Fibroblast of gingiva (primary cell): ENCODE results near the gene KCNK1.

Experiments
- DNase-seq: peaks from one replicate; pipeline ENCODE4 v3.0.0-alpha.2; 2011; ENCODE audit warnings: low read depth

Gene KCNK1

DNA sequence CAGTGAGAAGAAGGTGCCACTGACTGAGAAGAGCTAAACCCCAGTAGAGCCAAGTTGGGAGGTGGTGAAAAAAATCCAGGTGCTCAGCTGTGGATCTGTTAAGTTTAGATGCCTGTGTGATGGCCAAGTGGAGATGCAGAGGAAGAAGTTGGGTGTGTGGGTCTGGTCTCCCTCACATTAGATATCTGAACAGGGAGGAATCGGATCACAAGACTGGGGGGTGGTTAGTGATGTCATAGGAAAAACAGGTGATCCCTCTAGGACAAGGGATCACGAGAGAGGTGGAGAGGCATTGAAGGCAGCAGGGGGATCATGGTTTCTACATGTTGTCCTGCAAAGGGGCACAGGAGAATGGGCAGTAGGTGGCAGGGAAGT, 22.6 kb downstream of the KCNK1 start:
- no peak for DNase-seq

DNA sequence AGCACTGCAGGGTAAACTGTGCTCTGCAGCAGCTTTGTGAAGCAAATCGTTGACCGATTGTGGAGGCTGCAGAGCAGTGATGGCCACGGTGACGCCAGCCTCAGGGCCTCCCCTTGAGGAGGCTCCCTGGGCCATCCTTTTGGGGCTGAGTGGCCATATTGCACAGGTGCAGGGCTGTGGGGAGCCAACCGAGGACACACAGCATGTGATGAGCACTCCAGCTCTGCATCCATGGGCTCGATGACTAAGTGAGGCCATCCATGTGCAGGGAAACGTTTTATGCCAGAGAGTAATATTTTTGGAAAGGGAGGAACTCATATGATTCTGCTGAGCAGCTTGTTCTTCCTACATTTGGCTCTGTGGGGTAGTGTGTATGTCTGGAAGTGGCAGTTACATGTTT, 24.6 kb downstream of the KCNK1 start:
- DNase-seq = no peak

DNA sequence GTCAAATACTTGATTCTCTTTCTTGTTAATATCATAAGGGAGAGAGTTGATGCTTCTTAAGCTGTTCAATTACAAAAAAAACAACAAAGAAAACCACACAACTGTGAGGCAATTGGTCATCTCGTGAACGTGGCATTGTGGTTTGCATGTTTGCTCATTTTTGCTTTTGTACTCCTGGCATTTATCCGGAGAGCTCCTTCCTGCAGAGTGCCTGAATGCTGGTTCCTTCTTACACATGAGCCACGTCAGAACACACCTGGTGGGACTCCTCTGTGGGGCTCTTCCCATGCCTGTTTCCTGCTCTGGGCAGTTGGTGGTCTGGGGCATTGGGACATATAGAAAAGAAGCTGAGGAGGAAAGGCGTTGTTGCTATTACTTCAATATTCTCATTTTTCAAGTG, 25.7 kb downstream of the KCNK1 start:
- peak; percentile 18 for DNase-seq

DNA sequence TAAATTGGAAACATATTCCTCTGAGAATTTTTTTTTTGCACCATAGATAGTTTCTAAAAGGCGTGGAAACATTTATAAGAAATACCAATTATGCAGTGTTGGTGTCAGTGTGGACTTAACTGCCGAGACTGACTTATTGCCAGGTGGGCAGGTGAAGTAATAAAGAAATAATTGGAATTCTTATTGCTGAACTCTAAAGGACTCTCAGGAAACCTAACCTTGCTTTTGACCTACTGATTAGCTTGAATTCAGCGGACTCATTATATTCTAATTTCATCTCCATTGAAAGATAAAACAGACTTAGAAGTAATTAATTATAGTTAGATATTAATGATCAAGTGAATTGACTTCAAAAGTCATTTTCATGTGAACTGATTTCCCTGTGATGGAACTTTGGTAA, 26.3 kb downstream of the KCNK1 start:
- DNase-seq = no peak

DNA sequence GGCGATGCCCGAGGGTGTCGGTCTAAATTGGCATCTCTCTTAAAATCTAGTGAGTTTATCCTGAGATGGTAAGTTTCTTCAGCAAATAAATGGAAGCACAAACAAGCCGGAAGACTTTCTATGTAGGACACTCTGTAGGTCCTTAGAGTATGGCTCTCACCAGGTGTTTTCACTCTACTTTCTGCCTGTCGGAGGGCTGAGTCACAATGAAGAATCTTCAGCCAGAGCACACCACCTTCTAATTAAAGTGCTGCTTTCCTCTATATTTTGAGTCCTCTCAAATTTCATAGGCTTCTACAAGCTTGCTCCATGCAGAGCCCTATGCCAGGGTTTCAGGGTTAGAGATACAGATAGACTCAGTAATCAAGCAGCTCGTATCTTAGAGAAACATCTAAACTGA, 27.1 kb downstream of the KCNK1 start:
- no peak for DNase-seq

DNA sequence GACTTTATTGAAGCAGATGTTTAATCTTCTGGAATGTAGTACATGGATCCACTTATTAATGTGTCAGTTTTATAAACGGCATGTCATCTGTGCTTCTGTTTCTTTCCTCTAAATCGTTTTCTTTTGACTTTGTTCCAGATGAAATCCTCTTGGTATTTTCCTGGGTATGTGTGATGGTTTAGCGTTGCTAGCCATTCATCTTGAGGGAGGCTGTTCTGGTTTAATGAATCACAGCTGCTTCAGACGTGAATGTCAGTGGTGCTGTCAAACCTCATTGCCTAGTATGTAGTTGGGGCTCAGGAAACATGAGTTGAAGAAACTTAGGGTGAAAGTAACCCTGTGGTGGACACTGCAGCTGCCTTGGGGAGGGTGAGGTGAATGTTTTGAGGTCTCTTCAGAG, 33.2 kb downstream of the KCNK1 start:
- peak; percentile 20 for DNase-seq

DNA sequence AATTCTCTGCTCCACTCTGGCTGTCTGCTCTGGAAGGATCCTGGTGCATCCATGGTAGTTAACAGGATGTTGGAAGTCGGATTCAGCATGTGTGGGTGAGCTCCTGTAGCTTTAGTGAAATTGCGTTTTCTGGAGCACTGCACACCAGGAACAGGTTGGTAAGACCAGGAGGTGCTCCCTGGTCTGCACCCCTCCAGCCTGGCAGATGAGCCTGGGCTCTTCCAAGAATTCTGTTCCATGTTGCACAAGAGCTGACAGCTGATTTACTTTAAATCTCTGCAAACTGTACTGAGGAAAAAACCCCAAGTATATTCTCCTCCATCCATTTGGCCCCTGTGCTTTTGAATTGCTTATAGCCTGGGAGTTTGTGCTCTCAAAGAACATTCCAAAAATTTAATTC, 33.7 kb downstream of the KCNK1 start:
- DNase-seq = no peak

DNA sequence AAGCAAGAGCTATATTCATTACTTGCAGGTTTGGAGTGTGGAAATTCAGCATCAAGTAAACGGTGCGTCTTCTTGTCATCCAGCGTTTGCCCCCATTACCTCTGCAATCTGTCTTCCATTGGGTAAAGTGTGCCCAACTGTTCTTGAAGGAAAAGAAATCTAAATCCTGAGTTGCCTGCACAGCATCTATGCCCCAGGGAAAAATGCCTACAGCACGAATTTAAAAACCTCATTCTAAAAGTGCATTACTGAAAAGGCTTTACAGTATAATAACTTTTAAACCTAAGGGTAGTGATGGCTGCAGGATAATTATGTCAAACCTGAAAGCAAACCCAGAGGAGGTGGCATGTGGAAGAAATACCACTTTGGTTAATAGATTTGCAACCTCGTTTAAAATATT, 37.2 kb downstream of the KCNK1 start:
- no peak for DNase-seq

DNA sequence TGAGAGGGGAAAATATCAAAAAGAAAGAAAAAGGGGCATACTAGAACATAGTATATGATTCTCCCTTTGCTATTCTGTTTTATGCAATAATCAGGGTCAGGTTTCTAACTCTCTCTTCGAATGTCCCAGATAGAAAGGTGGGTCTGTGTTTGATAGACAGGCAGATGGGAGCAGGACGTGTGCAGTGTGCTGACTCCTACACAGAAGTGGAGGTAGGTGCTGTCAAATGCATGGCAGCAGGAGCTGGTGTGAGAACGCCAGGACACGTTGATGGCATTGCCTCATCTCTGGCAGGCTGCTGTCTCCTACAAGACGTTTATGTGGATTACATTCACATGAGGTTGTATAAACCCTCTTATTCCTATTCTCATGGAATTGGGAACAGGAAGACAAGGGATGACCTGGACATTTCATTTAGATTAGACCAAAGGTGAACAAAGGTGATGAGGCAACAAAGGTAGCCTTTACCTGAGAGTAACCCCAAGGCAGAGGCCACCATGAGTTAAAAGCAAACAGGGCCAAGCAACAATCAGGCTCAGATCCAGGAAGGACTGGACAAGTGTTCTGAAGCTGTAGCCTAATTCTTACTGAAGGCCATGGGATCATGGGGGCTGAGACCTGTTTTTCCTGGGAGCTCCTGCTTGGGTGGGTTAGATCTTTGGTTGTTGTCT, 37.8 kb downstream of the KCNK1 start:
- no peak for DNase-seq

DNA sequence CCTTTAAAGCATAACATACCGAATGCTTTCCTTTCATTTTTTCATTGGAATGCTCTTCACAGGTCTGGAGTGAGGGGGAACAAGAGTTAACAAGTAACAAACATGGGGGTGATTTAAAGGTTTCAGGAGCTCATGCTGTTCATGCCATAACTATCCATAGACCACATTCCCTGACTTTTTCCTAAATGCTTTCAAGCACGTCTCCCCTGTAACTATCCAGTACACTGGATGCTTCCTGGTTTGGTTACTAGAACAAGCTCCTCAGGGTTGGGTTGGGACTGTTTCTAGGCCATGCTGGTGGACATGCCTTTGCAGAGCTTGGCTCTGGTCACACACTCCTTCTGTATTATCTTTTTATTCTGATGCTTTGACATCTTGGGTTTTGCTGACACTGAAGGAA, 38.6 kb downstream of the KCNK1 start:
- DNase-seq = no peak

DNA sequence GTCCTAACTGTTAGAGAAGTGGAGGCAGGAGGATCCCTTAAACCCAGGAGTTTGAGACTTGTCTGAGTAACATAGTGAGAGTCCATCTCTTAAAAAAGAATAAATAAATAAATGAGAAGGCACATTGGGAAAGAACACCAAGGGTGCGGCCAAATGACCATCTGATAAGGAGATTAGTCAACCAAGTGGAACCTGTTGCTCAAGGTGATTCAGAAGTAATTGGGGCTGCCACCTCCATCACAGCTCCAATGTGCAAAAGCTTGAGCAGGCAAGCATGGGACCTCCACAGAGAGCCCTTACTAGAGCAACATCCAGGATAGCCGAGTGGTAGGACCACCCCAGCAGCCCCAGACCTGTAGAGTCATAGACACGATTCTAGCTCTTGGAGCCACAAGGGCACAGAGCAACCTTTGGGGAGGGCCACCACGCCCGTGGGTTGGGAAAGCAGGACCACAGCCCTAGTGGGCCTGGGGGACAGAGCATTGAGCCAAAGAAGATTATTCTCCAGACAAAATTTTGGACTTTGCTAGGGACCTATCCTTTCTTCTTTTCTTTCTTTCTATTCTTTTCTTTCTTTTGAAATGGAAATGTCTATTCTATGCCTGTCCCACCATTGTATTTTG, 40.9 kb downstream of the KCNK1 start:
- DNase-seq = no peak

DNA sequence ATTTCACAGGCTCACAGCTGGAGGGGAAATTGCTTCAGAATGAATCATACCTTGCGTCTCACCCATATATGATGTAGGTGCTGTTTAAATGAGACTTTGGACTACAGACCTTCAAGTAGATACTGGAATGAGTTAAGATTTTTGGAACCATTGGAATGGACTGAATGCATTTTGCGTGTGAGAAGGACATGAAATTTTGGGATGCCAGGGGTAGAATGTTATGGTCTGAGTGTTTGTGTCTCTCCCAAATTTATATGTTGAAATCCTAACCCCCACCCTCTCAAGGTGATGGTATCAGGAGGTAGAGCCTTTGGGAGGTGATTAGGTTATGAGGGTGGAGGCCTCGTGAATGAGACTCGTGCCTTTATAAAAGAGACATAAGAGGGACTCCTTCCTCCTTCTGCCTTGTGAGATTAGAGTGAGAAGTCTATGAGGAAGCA, 41.4 kb downstream of the KCNK1 start:
- DNase-seq = no peak

DNA sequence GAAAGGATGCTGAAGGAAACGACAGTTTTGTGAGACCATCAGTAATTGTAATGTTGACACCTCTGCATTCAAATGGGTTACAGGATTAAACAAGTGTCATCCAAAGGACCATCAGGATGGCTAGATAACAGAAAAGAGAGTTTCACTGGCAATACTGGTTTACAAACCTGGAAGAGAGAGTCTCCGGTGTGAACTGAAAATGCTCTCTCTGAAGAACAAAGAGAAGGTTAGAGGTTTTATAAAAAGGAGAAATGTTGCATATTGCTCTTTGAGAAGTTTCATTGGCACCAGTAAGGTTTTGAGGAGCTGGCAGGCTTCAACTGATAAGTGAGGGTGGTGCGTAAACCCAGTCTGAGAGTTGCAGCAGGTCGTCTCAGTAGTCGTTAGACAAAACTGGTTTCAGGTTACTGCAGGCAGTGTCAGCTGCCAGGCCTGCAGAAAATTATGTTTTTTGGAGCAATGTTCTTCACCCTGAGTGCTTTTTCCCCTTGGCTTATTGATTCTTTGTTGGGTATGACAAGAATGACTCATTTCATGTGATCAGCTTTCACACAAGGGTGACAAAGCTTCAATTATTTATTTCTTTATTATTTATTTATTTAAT, 42.2 kb downstream of the KCNK1 start:
- DNase-seq = no peak

DNA sequence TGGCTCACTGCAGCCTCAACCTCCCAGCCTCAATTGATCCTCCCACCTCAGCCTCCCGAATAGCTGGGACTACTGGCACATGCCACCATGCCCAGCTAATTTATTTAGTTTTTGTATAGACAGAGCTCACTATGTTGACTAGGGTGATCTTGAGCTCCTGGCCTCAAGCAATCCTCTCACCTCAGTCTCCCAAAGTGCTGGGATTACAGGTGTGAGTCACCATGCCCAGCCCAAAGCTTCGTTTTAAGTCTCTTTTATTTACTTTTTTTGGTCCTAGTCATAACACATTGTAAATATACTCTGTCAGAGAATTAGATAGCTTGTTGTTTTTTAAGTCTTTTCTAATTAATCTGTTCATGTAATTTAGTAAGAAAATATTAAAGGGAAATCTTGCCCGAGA, 42.8 kb downstream of the KCNK1 start:
- DNase-seq = no peak

DNA sequence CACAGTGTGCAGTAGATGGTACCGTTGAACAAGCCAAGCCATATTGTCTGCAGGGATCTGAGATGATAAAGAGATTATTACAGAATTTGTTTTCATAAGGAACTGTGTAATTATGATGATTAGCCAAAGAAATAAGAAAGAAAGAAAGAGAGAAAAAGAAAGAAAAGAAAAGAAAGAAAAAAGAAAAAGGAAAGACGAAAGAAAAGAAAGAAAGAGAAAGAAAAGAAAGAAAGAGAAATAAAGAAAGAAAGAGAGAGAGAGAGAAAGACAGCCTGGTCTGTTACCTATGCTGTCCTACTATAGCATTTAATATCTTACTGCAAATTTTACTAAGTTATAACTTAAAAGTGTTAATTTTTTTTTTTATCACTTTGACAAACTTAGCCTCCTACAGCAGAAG, 43.6 kb downstream of the KCNK1 start:
- DNase-seq = no peak

DNA sequence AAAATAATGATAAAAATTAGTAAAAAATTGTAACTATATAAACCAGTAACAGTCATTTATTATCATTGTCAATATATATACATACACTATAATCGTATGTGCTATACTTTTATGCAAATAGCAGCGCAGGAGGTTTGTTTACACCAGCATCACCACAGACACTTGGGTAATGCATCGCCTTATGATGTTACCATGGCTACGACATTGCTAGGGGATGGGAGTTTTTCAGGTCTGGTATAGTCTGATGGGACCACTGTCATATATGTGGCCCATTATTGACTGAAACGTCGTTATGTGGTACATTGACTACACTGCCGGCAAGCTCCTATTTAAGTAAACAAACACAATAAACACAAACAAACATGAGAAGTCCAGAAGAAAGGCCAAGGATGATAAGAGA, 45.6 kb downstream of the KCNK1 start:
- DNase-seq = no peak

DNA sequence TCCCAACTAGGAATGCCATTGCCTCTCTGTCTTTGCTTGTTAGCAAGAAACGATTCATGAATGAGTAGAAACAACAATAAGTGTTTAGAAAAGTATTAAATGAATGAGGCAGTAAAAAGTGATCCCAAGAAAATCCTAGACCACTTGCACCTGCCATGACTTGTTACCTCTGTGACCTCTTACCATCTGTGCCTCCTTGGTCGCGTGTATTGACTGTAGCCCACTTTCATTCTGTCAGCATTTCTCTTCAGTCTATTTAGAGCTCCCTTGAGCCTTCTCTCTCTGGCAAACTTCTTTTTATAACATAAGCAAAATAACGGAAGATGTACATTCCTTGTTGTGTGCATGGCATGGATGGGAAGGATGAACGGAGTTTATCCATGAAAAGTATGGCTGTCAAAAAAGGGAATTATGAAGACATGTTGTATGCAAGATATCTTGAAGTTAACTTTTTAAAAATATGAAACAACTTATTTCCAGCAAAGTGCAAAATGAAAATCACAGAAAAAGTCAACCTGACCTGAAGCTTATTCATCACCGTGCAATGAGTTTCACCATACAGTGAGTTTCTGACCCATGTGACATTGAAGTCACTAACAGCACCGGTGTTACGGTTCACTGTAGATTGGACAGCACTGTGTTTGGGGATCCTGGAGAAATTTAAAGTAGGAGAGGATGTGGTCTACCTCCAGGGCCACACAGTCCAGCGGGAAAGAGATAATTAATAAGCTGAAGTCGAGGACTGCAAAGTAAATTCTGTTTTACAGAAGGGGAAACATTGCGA, 47.7 kb downstream of the KCNK1 start:
- no peak for DNase-seq

DNA sequence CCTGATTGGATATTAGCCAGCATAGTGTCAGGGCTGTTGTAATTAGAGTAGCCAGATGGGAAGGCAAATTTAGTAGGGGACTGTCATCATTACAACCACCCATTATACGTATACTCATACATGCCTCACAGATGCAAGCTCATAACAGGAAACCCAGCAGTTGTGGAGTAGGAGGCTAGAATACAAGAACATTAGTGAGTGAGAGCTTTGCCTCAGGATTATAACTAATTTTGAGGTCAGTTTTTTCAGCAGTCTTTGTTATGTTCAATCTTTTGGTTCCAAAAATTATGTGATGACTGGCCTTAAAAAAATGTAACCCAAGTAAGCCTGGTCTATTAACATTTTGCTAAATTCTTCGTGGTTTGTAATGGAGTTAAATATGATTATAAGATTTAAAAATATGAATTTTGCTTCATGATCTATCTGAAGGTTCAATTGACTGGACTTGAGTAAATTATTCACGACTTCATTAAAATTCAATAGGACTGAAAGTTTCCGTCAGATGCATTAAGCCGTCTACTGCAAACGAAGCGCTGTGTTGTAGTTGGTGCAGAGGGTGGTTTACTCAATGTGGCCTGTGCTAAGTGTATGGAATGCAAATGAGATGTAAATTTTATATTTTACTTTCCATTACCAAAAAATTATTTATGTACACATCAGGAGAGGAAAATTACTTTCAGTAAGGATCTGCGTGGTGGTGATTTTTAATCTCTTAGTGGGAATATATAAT, 48.8 kb downstream of the KCNK1 start:
- no peak for DNase-seq

DNA sequence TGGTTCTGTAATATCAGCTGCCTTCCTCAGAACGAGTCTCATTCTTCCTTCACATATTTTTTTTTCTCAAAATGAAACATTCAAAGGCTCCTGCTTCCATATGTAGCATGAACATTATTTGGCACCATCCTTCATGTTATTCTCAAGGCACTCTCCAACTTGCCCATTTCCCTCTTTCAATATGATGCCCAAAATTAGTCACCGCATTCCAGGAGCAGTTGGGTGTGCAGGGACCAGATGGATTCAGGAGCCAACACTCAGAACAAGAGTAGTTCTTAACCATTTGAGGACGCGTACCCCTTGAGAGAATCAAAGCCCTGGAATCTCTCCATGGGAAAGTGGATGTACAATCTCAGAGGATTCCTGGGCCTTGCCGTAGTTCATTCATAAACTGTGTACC, 50.3 kb downstream of the KCNK1 start:
- DNase-seq = no peak

DNA sequence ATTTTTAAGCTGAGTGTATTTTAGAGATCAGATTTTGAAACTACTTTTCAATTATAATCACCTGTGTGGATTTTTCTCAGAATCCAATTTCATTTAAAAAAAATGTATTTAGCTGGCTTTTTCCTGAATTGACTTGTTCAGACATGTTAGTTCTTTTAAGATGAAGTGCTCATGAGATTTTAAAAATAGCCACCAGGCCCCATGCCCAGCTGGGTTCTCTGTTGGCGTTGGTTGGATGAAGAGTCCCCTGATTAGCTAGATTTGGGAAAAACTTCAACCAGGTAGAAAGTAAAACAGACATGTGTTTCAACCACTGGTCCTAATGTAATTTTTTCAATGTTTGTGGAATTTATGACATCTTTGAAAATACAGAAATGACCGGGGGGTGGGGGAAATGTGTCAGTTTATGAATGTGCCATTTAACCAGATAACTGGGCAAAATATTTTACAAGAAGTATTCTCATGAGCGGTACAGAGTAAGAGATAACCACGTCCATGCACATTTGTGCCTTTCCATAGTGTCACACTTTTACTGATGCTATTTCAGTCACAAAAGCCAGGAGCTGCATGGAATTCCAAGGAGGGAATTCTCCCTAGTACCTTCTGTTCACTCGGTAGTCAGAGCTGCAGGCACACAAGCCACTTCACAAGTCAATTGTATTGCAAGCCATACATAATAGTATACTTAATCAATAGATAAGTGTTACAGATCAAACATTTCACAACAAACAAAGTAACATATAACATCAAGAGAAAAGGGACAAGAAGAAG, 51.1 kb downstream of the KCNK1 start:
- no peak for DNase-seq

DNA sequence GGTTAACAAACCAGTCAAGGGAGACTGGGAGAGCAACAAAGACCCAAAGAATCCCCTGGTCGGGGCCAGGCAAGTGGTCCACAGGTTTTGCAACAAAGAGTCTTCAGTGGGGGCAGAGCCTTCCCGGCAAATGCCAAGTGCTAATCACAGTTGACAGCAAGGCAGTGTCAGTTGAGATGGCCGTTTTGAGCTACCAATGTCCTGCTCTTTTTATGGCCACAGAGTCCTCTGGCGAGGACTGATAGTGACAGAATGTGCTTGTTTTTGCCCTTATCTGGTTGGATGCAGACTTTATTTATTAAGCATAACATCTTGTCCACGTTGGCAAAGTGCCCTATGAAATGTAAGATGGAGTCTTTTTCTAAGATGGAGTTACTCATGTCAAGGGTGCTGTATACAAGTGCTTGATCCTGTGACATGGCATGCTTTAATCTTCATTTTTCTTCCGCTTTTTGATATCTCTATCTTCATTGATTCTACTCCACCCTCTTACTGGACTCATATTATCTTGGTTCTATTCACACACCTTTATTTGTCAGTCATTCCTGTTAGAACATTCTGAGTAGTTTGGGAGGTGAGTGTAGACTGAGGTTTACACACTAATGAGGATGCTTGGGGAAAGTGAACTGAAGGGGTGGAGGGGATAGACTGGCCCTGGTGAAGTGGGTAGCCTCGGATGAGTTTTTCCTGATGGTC, 51.8 kb downstream of the KCNK1 start:
- DNase-seq = no peak
